MM.1S (cell line): ENCODE results near the gene POU5F2.

ENCODE experiments used
- DNase-seq: peaks from one replicate; pipeline ENCODE4 v3.0.0-alpha.2; 2015
- H2AFZ ChIP-seq: fragments of 300-600 bp; sonication (generic); 2 replicates; pipeline ENCODE4 v1.6.0; 2016; ENCODE audit warnings: antibody characterized with exemption, low read length
- H3F3A ChIP-seq: fragments of 300-600 bp; sonication (generic); 2 replicates; pipeline ENCODE4 v1.6.1; 2016; ENCODE audit warnings: mild to moderate bottlenecking, antibody characterized with exemption, low read length, moderate library complexity, mixed read lengths; ENCODE audit not compliant: insufficient read depth
- H3K27ac ChIP-seq: fragments of 300-600 bp; sonication (generic); 2 replicates; pipeline ENCODE4 v1.5.1; 2016; ENCODE audit warnings: mild to moderate bottlenecking, low read length
- H3K27me3 ChIP-seq: fragments of 300-600 bp; sonication (generic); replicated peaks from 2 replicates; pipeline ENCODE4 v1.6.0; 2016; ENCODE audit warnings: low read length; ENCODE audit not compliant: insufficient read depth
- H3K36me3 ChIP-seq: fragments of 300-600 bp; sonication (generic); replicated peaks from 2 replicates; pipeline ENCODE4 v1.6.1; 2016; ENCODE audit warnings: mild to moderate bottlenecking, low read length, mixed read lengths; ENCODE audit not compliant: insufficient read depth
- H3K4me1 ChIP-seq: fragments of 300-600 bp; sonication (generic); 2 replicates; pipeline ENCODE4 v1.6.1; 2016; ENCODE audit warnings: low read length, mixed read lengths
- H3K4me2 ChIP-seq: fragments of 300-600 bp; sonication (generic); 2 replicates; pipeline ENCODE4 v1.6.0; 2016; ENCODE audit warnings: low read depth, low read length
- H3K4me3 ChIP-seq: fragments of 300-600 bp; sonication (generic); 2 replicates; pipeline ENCODE4 v1.5.1; 2016; ENCODE audit warnings: low read length, mixed read lengths
- H3K79me2 ChIP-seq: fragments of 300-600 bp; sonication (generic); 2 replicates; pipeline ENCODE4 v1.6.1; 2016; ENCODE audit warnings: mixed run types, low read length, mixed read lengths
- H3K9ac ChIP-seq: fragments of 300-600 bp; sonication (generic); 2 replicates; pipeline ENCODE4 v1.6.1; 2016; ENCODE audit warnings: low read length, mixed read lengths
- H3K9me2 ChIP-seq: fragments of 300-600 bp; sonication (generic); replicated peaks from 2 replicates; pipeline ENCODE4 v1.6.1; 2016; ENCODE audit warnings: mild to moderate bottlenecking, low read length, mixed read lengths; ENCODE audit not compliant: insufficient read depth
- H3K9me3 ChIP-seq: fragments of 300-600 bp; sonication (generic); replicated peaks from 2 replicates; pipeline ENCODE4 v1.6.1; 2016; ENCODE audit warnings: mild to moderate bottlenecking, low read length, mixed read lengths; ENCODE audit not compliant: insufficient read depth
- H4K20me1 ChIP-seq: fragments of 300-600 bp; sonication (generic); 2 replicates; pipeline ENCODE4 v1.6.1; 2016; ENCODE audit warnings: mild to moderate bottlenecking, low read length, moderate library complexity, mixed read lengths; ENCODE audit not compliant: insufficient read depth
- CTCF ChIP-seq: fragments of 300-600 bp; sonication (generic); IDR thresholded peaks from 2 replicates; pipeline ENCODE4 v1.5.1; 2016; ENCODE audit warnings: antibody characterized with exemption, low read length, mixed read lengths
- EZH2 ChIP-seq: fragments of 300-600 bp; sonication (generic); optimal IDR thresholded peaks from 2 replicates; pipeline ENCODE3; 2017; ENCODE audit warnings: low read depth, mild to moderate bottlenecking, antibody characterized with exemption, low read length, mixed read lengths
- EZH2phosphoT487 ChIP-seq: fragments of 300-600 bp; sonication (generic); IDR thresholded peaks from 2 replicates; pipeline ENCODE4 v1.6.1; 2018; ENCODE audit warnings: antibody characterized with exemption, low read length

POU5F2 gene

GRCh38 chr5:93708442-93708841, 33.0 kb downstream of the POU5F2 start:
- H3K27me3 ChIP-seq = no peaks in the 10 kb centered on the region
- H3K9ac ChIP-seq = no peak overlapping the region
- no peaks in the 10 kb centered on the region for H3F3A ChIP-seq
- H3K79me2 ChIP-seq = no peaks in the 10 kb centered on the region
- no peak overlapping the region for H3K27ac ChIP-seq
- no peaks in the 10 kb centered on the region for H4K20me1 ChIP-seq
- no peaks in the 10 kb centered on the region for H3K9me3 ChIP-seq
- DNase-seq = no peak
- H3K4me2 ChIP-seq = no peak overlapping the region
- no peak overlapping the region for H3K4me3 ChIP-seq
- no peaks in the 10 kb centered on the region for H3K9me2 ChIP-seq
- H2AFZ ChIP-seq = no peak overlapping the region
- TF ChIP-seq CTCF (no peak), EZH2 (no peak), EZH2phosphoT487 (no peak)
- H3K4me1 ChIP-seq = no peaks in the 10 kb centered on the region
- no peaks in the 10 kb centered on the region for H3K36me3 ChIP-seq

GRCh38 chr5:93705896-93706295, 35.5 kb downstream of the POU5F2 start:
- TF ChIP-seq EZH2 (no peak), EZH2phosphoT487 (no peak), CTCF (no peak)
- no peak overlapping the region for H3K27ac ChIP-seq
- no peak overlapping the region for H3K4me3 ChIP-seq
- no peaks in the 10 kb centered on the region for H3K9me2 ChIP-seq
- no peaks in the 10 kb centered on the region for H3K27me3 ChIP-seq
- H3K4me2 ChIP-seq = no peak overlapping the region
- H3K79me2 ChIP-seq = no peaks in the 10 kb centered on the region
- H4K20me1 ChIP-seq = no peaks in the 10 kb centered on the region
- H2AFZ ChIP-seq = no peak overlapping the region
- H3K36me3 ChIP-seq = no peaks in the 10 kb centered on the region
- H3F3A ChIP-seq = no peaks in the 10 kb centered on the region
- H3K9ac ChIP-seq = no peak overlapping the region
- no peak for DNase-seq
- H3K9me3 ChIP-seq = no peaks in the 10 kb centered on the region
- no peaks in the 10 kb centered on the region for H3K4me1 ChIP-seq

- no peaks in the 10 kb centered on the region for H3K27me3 ChIP-seq
- no peaks in the 10 kb centered on the region for H3F3A ChIP-seq
- H3K9me2 ChIP-seq = no peaks in the 10 kb centered on the region
- no peaks in the 10 kb centered on the region for H3K36me3 ChIP-seq
- no peak for DNase-seq
- H3K27ac ChIP-seq = no peak overlapping the region
- H3K4me3 ChIP-seq = no peak overlapping the region
- no peak overlapping the region for H2AFZ ChIP-seq
- TF ChIP-seq EZH2 (no peak), CTCF (no peak), EZH2phosphoT487 (no peak)
- H3K4me2 ChIP-seq = no peak overlapping the region
- no peaks in the 10 kb centered on the region for H3K4me1 ChIP-seq
- no peaks in the 10 kb centered on the region for H3K9me3 ChIP-seq
- H3K9ac ChIP-seq = no peak overlapping the region
- no peaks in the 10 kb centered on the region for H4K20me1 ChIP-seq
- no peaks in the 10 kb centered on the region for H3K79me2 ChIP-seq
Measured at GRCh38 chr5:93704996-93705395, 36.4 kb downstream of the POU5F2 start.

- H3K27me3 ChIP-seq = no peaks in the 10 kb centered on the region
- no peaks in the 10 kb centered on the region for H4K20me1 ChIP-seq
- no peak overlapping the region for H3K9ac ChIP-seq
- H3K27ac ChIP-seq = no peak overlapping the region
- H3K36me3 ChIP-seq = no peaks in the 10 kb centered on the region
- H3K4me3 ChIP-seq = no peak overlapping the region
- no peaks in the 10 kb centered on the region for H3K9me2 ChIP-seq
- H3K4me1 ChIP-seq = no peaks in the 10 kb centered on the region
- no peak overlapping the region for H2AFZ ChIP-seq
- H3F3A ChIP-seq = no peaks in the 10 kb centered on the region
- TF ChIP-seq EZH2phosphoT487 = no peak
- no peak for TF ChIP-seq CTCF
- no peak for TF ChIP-seq EZH2
- H3K4me2 ChIP-seq = no peak overlapping the region
- no peak for DNase-seq
- no peaks in the 10 kb centered on the region for H3K9me3 ChIP-seq
- no peaks in the 10 kb centered on the region for H3K79me2 ChIP-seq
Measured at GRCh38 chr5:93691997-93692396, 49.4 kb downstream of the POU5F2 start.
